GM21447 (cell line): ENCODE data around the gene TSR3.

Source experiments
- ATAC-seq: cut with Tn5 transposase; IDR thresholded peaks from one replicate; pipeline ENCODE4 v1.9.1; 2021; ENCODE audit not compliant: unreplicated experiment

The TSR3 gene

GRCh38 chr16:1311212-1311737 lies 40.4 kb downstream of the TSR3 start:
- ATAC-seq, result no peak

DNA sequence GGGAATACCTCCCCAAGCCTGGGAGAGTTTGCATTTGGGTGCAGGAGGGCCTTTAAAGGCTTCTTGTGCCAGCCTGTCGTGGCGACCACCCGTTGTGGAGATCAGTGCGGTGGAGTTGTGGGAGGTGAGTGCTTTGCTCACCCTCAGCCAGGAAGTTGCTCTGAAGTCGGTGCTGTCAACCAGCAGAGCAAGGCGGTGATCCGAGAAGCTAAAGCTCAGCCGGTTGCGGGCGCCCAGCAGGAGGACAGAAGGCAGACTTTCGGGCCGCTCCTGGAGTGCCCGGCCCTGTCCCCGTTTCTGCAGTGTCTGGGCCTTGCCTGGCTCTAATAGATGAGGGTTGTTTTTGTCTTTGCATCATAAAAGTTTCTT lies 40.9 kb downstream of the TSR3 start:
- no peak for ATAC-seq

- no peak for ATAC-seq
Measured at GRCh38 chr16:1309888-1310831, 41.5 kb downstream of the TSR3 start.

DNA sequence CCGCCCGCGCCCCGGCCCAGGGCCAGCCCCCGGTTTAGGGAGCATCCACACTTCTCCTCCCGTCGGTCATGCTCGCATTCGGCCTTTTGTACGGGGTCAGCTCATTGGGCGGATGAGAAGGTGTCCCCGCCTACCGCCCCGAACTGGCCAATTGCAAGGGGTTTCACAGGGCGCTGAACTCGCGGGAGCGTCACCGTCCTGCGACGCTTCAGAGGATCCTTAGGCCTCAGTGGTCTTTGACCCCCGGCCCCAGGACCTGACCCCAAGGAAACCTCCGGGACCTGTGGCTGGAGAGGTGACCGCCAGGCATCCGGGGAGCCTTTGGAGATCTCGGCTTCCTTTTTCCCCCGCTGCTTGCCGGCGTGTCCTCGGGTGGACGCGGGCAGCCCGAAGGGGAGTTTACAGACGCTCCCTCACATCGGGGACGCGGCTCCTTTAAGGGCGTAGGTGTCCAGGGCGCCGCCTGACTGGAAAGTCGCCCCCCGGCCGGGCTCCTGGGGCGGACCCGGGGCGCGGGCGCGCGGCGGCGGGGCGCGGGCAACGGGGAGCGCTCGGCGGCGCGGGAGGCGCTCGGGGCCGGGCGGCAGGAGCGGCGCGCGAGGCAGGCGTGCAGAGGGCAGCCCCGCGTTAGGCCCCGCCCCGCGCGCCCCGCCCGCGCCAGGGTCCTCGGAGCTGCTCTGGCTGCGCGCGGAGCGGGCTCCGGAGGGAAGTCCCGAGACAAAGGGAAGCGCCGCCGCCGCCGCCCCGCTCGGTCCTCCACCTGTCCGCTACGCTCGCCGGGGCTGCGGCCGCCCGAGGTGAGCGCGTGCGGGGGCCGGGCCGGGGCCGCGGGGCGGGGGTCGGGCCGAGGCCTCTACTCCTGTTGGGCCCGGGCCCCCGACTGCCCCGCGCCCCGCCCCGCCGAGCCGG lies 42.4 kb downstream of the TSR3 start, which contains the start of gene UBE2I:
UBE2I (plus strand) TSS at position 660 of the 909 bp plus-strand sequence. CDS start 4,395 bp downstream, outside the sequence.
- peak; percentile 56 for ATAC-seq

- peak; percentile 3 for ATAC-seq
Measured at GRCh38 chr16:1308036-1308976, 43.4 kb downstream of the TSR3 start.

DNA sequence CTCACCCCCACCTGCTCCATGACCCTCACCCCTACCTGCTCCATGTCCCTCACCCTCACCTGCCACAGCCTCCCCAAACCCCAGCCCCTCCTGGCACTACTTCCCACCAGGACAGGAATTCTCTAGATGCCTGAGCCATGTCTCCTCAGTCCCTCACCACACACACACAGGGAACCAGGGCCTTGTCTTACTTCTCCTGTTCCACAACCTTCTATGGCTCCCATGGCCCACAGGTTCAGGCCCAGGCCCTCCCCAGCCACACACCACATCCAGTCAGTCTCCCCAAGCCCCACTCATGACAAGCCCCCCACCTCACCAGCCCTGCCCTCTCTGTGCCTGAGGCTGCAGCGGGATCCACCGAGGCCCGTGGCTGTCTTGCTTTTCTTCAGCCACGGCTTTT lies 45.3 kb downstream of the TSR3 start:
- ATAC-seq, result no peak

DNA sequence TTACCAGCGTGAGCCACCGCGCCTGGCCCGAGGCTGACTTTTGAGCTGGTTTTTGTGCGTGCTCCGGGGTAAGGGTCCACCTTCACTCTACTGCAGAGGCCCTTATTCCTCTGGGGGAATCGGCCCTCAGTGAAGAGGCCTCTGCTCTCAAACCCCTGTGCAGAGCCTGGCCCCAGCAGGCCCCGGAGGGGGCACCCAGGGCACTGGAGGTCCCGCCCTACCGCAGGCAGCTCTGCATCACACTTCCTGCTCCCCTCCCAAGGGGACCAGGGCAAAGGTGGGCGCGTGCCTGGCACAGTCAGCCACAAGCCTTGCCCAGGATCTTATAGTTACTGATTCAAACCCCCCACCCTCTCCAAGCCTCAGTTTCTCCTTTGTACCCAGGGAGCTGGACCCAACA lies 45.9 kb downstream of the TSR3 start:
- ATAC-seq, result no peak

DNA sequence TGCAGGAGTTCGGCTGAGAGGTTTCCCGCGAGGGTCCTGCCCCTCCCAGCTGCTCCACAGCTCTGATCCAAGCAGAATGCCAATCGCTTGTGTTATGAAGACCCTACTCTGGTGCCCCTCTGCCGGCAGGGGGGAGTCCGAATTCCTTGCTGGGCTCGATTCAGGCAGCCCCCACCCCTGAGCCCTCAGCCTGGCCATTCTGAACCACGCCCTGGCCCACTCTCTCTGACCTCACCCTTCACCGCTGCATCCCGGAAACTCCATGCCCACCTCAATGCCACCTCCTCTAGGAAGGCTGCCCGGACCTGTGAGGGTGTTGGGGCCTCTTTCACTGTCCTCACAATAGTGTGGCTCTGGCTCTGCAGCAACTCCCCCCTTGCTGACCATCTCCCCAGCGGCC lies 50.1 kb downstream of the TSR3 start:
- no peak for ATAC-seq

DNA sequence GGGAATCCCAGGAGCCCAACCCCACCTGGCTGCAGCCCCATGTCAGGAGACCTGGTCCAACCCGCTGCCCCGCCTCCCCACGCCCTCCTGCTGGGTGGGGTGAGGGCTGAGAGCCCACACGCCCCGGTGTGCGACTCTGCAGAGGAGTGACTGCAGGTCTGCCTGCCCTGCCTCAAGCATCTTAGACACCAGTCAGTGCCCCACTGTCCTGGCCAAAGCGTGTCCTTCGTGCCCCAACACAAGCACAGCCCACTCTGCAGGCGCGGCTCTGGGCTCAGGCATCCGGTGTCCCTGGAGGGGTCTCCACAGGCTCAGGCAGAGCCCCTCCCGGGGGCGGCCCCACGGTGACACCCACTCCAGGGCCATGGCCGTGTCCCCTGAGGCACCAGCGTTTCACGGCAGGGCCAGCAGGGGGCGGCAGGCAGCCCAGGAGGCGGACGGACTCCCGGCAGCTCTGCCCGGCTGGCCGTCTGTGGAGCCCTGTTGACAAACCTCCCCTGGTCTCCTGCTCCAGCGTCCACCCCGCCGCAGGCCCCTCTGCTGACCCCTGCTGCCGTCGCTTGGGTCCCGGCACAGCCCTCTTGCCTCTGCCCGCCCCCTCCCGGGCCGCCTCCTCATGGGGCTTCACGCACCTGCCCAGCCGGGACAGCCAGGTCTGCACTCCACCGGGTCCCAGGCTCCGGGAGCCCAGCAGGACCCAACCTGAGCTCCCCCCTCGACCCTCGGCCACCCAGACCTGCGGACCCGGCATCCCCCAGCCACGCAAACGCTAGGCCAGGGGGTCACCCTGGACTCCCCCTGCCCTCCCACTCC lies 50.8 kb downstream of the TSR3 start:
- no peak for ATAC-seq

GRCh38 chr16:1299868-1300203 lies 51.8 kb downstream of the TSR3 start:
- ATAC-seq, result no peak
